LNCaP clone FGC (cell line): ENCODE data around the gene DHRS12.

Experiments
- DNase-seq: peaks from one replicate; pipeline ENCODE4 v3.0.0-alpha.2; 2011; ENCODE audit warnings: low read depth
- H3K4me3 ChIP-seq: 2 replicates; pipeline ENCODE4 v1.5.1; 2011; ENCODE audit warnings: mild to moderate bottlenecking, low read depth, low read length, control low read depth
- TF ChIP-seq, protein P1 (sequence below): IDR thresholded peaks from 2 replicates; pipeline ENCODE4 v1.5.1; 2012; ENCODE audit warnings: mild to moderate bottlenecking; ENCODE audit not compliant: control insufficient read depth, insufficient read depth; ENCODE audit errors: extremely low read depth

Gene DHRS12

DNA sequence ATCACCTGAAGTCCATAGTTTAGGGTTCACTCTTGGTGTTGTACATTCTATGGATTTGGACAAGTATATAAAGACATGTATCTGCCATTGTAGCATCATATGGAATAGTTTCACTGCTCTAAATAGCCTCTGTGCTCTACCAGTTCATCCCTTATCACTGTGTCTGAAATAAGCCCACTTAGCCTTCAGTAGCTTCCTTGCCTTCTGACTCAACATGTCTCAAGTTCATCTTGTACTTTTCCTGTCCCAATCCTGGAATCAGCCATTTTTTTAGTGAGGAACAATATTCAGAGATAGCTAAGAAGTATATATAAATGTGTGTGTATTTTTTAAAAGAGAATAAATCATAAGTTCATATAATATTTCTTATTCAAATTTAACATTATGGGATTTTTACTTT, 79.2 kb downstream of the DHRS12 start:
- DNase-seq, result no peak
- no peak overlapping the region for H3K4me3 ChIP-seq
- TF ChIP-seq, protein P1, sequence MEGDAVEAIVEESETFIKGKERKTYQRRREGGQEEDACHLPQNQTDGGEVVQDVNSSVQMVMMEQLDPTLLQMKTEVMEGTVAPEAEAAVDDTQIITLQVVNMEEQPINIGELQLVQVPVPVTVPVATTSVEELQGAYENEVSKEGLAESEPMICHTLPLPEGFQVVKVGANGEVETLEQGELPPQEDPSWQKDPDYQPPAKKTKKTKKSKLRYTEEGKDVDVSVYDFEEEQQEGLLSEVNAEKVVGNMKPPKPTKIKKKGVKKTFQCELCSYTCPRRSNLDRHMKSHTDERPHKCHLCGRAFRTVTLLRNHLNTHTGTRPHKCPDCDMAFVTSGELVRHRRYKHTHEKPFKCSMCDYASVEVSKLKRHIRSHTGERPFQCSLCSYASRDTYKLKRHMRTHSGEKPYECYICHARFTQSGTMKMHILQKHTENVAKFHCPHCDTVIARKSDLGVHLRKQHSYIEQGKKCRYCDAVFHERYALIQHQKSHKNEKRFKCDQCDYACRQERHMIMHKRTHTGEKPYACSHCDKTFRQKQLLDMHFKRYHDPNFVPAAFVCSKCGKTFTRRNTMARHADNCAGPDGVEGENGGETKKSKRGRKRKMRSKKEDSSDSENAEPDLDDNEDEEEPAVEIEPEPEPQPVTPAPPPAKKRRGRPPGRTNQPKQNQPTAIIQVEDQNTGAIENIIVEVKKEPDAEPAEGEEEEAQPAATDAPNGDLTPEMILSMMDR, result no peak

DNA sequence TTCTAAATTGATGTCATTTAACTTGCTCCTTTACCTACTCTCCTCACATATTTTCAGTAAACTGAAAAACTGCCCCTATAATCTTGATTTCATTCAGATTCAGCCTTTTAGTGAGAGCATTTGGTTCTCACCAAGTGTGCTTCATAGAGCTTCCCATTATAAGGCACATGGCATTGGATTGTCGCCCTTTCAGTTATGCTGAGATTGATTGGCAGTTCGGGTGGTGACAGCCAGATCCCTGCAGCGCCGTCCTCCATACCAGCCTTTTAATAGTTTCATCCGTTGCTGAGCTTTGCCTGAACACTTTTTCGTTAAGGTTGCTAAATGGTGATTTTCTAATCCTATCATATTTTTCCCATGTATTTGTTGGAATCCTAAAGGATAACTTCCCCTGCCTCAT, 80.4 kb downstream of the DHRS12 start:
- DNase-seq, result no peak
- H3K4me3 ChIP-seq, result no peak overlapping the region
- TF ChIP-seq, protein P1, result no peak

DNA sequence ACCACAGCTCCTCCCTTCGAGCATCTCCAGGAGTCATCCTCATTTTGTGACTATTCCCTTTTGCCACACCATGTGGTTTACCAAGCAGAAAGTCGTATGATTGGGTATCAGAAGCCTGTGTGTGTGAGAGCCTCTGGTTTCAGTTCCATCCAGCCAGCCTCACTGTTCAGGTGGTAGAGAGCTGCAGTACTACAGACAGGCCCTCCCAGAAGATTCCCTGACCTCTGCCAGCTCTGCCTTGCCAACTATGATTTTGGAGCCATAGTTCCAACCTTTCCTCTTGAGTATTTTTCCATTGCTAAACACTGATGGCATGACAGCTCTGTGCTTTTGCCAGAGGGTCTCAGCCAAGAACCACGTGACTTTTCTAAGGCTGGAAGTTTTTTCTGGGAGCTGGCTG, 82.5 kb downstream of the DHRS12 start:
- no peak for DNase-seq
- TF ChIP-seq, protein P1, result no peak

DNA sequence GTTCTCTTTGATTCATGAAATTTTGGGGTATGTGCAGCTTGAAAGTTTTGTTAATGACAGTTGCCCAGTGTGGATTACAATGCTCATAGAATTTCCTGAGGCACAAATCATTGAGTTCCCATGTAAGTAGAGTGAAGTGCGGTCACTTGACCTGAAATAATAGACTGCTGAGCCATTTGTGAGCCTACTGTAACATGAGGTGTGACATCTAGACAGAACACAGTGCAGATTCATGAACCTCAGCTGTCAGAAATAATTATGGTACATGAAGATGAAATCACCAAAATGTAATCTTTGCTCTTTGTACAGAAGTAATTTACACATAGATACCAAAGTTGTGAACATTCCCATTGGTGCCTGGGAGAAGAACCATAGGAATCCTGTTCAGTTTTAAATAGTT, 84.6 kb downstream of the DHRS12 start:
- TF ChIP-seq, protein P1, result no peak
- DNase-seq, result no peak
- H3K4me3 ChIP-seq, result no peak overlapping the region

More for the DNA sequence above, 82.5 kb downstream of the DHRS12 start:
- H3K4me3 ChIP-seq, result no peak overlapping the region
